Endometrial microvascular endothelial cells (primary cell): Measurements from ENCODE around the gene OSBP. TPM values are rescaled to one million over a fixed set of nuclear protein-coding genes. Genes with fewer than 3 reads are reported as not detected.

ENCODE experiments used
- in situ Hi-C: cut with HindIII; loops from 2 replicates; pipeline ENCODE4 v1.10.0; 2017; ENCODE audit warnings: low sequenced_read_pairs, low pct_unique_long_range_greater_than_20kb; ENCODE audit errors: inconsistent ontology term
- total RNA-seq: library from RNA; depleted of rRNA; stranded (reverse); fragments of >200 nt; gene quantifications from one replicate; pipeline ENCODE4 v1.2.3, GENCODE V29; 2015; ENCODE audit errors: inconsistent ontology term

Gene OSBP
- total RNA-seq, 1 donor from 2014 or later, result 19.0 TPM

DNA sequence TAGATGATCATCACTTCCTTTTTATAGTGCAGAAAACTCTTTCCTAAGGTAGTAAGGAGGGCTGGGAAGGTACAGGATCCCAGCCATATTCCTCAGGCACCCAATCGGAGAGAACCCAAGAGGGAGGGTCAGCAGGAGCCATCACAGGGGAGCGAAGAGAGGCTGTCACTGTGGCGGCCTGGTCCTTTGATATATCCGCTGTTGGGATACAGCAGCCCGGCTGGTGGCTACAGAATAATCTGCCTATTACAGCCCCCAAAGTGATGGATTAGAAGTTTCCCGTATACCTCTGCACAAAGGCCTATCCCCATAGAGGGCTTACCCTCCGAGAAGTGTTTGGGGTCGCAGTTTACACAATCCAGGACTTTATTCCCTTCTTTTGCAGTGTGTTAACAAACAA is 55.7 kb downstream of the OSBP start:
- in situ Hi-C loops, result no loop called here

DNA sequence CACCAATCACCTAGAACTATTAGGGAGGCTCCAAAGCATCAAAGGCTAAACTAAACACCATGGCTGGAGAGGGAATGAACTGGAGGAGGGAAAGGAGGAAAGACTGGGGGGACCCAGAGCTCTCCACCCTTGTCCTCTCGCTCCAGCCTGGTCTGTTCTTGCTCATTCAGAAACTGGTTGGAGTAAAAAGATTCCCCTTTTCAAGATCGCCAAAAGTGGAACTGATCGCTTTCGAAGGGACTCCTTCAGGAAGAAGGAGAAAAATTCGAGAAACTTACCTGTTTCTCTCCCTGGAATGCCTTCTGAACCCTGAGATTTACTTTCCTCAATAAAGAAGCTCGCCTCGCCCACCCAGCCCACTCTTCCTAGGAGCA is 57.3 kb downstream of the OSBP start:
- in situ Hi-C loops, result no loop called here

DNA sequence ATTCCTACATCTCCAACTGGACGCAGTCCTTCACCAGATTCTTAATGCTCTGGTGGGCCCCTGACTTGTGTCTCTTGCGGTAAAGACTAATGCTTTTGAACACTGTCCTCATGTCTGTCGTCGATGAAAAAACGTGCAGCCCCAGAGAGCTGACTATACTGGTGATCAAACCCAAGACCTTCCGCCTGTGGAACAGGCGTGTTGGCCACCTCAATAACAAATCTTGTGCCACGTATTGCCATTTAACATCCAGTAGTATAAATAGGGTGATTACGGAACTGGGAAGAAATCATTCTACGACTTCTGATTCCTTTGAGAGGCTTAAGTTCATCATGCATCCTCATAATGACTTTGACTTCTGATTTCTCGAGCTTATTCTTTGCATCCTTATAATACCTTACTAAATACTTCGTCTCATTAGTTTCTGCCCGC is 58.6 kb downstream of the OSBP start:
- in situ Hi-C loops, result no loop called here

DNA sequence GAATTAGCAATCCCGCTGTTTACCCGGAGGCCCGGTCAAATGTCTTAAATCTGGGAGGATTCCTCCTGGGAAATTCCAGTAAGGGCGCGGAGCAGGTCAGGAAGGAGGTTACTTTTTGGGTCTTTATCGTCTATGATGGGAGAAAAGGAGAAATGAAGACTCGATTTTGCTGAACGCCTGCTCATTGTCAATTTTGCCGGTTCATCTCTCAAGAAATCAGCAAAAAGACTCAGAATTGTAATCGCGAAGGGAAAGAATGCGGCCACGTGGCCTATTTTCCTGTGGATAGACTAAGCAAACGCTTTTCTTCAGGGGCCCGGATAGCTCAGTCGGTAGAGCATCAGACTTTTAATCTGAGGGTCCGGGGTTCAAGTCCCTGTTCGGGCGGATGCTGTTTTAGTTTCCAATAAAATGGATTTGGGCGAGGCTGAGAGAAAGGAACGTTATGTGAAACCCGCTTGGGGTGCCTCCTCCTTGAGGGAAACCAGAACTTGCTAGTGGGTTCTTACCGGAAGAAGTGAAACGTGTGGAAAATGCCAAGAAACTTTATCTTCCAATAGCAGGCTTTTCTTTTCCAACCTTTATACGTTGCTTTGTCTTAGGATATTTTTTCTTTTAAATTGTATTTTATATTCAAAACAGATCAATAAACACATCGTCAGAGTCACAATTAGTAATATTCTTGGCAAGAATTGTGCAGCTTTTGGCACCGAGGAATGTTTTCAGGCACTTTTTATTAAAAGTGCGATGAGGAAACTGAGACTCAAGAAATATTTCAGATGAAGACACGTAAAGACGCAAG is 59.3 kb downstream of the OSBP start:
- in situ Hi-C loops, result no loop called here

DNA sequence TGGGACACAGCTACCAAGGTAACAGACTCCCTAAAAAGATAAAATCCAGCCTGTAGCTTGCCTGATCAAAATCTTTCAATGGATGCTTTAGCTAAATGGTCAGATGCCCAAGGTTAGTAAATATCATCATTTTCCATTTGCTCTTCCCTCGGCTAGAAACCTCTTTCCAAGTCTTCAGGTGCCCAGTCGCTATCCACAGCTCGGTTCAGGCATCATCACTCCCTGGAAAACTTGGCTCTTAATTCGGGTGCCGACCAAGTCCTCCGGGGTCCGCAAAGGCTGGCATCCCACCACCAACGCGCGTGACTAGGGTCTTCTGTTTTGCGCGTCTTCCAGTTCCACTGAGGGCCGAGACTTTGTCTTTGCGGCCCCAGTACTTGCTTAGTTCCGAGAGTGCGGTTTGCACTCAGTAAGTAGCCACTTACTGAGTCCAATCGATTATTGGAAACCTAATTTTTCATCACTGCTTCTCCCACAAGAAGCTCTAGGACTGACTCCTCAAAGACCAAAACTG is 59.9 kb downstream of the OSBP start:
- in situ Hi-C loops, result no loop called here

DNA sequence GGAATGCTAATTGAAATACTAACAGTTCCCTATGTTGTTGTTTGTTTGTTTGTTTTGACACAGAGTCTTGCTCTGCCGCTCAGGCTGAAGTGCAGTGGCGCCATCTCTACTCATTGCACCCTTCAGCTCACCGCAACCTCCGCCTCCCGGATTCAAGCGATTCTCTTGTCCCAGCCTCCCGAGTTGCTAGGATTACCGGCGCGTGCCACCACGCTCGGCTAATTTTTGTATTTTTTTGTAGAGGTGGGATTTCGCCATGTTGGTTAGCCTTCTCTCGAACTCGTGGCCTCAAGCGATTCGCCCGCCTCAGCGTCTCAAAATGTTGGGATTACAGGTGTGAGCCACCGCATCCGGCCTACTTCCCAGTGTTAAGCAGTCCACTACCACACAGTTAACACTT is 62.3 kb downstream of the OSBP start:
- in situ Hi-C loops, result no loop called here

DNA sequence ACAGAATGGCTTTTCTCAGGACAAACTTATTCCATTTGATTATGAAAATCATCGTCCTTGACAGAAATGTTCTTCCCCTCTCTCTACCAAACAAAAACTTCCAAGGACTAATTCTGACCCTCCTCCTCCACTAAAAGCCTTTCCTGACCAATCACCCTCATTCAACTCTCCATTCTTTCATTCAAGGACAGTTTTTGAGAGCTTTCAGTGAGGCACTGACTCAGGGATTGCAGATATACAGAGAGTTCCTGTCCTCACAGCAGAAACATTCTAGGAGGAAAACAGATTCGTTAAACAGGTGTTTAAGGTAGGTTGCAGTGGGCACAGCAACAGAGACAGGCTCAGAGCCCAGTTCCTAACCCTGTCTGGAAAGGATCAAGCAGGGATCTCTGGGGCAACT is 62.7 kb downstream of the OSBP start:
- in situ Hi-C loops, result no loop called here

DNA sequence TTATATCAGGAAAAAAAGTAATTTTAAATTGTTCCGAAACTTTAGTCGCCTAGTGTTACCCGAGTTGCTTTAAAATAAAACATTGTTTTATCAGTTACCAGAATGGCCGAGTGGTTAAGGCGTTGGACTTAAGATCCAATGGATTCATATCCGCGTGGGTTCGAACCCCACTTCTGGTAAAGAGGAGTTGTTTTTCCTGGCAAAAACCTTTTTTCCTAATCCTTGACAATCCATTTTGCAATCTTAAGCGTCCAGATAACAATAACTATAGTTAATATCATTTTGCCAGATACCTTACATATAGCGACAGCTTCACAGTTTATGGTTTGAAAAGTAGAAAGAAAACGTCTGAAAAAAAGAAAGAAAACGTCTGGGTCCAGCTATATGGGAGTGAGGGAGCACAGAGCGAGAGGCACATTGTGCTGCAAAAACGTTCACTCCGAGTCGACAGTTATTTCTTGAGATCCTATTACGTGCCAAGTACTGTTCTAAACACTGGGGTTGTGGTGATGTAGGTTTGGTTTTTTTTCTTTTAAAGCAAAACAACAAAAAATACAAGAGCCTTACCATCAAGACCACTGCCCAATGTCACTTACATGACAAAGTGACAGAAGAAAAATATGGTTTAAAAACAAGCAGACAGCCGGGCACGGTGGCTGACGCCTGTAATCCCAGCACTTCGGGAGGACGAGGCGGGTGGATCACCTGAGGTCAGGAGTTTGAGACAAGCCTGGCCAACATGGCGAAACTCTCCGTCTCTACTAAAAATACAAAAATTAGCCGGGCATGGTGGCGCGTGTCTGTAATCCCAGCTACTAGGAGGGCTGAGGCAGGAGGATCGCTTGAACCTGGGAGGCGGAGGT is 63.7 kb downstream of the OSBP start:
- in situ Hi-C loops, result no loop called here

DNA sequence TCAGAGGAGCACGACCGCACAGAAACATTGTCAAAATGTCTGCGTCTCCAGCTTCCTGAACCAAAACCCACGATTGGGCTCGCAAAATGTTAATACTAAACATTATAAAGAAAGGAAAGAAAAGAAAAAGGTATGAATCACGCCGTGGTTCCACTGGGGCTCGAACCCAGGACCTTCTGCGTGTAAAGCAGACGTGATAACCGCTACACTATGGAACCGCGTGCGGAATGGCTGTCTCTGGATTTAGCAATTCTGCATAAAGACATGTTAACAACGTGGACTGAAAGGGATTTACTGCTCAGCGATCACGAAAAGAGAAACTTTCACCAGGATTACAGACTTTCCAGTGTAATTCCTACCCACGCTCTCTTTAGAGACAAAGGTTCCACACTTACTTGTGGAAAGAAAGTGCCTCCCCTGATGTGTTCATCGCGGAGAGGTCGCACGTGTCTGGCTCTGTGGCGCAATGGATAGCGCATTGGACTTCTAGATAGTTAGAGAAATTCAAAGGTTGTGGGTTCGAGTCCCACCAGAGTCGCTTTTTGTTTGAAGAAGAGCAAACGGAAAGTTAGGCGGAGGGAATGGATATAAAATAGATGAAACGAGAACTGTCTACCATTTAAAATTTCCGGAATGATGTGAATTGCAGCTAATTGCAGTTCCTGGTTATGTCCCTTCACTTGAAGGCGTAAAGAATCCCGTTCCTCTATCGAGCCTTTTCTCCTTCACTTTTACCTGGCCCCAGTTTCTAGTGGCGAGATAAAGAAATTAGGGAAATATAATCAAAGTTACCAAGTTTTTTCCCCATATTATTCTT is 64.5 kb downstream of the OSBP start:
- in situ Hi-C loops, result no loop called here

DNA sequence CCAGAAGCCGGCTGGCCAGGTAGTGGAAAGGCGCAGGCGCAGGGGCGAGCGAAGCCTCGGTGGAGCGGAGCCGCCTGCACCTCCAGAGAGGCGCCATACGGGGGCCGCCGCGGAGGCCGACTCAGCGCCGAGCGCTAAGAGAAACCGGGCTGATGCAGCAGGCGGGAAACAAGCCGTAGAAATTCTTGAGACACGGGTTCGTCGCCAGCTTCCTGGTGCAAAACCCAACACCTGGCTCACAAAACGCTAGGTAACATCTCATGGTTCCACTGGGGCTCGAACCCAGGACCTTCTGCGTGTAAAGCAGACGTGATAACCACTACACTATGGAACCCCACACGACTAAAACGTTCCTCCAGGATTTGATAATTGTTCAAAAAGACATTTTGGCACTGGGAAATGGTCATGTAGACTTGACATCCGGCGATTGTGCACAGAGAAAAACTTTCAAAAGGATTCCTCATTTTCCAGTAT is 65.2 kb downstream of the OSBP start:
- in situ Hi-C loops, result no loop called here

DNA sequence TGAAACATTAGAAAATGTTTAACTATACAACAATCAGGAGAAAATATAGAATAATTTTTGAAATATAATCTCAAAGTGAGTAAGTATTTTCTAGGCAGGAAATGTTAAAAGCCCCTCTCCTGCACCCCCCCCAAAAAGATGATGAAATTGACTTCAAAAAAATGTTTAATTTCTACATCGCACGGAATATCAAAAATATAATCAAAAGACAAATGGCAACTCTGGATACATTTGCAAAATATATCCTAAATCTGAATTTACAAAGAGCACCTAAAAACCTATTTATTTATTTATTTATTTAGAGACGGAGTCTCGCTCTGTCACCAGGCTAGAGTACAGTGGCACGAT is 67.3 kb downstream of the OSBP start:
- in situ Hi-C loops, result loop anchor here (25.0 kb wide), 1 partner anchor 114 kb away; the partner anchor contains the start of gene PATL1

DNA sequence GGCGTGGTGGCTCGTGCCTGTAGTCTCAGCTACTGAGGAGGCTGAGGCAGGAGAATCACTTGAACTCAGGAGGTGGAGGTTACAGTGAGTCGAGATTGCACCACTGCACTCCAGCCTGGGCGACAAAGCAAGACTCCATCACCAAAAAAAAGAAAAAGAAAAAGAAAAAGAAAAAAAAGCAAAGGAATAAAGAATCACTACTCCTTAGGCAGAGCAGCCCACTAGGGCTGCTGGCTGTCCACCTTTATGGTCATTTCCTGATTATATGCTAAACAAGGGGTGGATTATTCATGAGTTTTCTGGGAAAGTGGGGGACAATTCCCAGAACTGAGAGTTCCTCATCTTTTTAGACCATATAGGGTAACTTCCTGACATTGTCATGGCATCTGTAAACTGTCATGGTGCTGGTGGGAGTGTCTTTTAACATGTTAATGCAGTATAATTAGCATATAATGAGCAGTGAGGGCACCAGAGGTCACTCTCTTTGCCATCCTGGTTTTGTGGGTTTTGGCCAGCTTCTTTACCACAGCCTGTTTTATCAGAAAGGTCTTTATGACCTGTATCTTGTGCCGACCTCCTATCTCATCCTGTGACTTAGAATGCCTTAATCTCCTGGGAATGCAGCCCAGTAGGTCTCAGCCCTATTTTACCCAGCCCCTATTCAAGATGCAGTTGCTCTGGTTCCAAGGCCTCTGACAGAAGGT is 67.8 kb downstream of the OSBP start:
- in situ Hi-C loops, result loop anchor here (25.0 kb wide), 1 partner anchor 115 kb away; the partner anchor contains the start of gene PATL1

DNA sequence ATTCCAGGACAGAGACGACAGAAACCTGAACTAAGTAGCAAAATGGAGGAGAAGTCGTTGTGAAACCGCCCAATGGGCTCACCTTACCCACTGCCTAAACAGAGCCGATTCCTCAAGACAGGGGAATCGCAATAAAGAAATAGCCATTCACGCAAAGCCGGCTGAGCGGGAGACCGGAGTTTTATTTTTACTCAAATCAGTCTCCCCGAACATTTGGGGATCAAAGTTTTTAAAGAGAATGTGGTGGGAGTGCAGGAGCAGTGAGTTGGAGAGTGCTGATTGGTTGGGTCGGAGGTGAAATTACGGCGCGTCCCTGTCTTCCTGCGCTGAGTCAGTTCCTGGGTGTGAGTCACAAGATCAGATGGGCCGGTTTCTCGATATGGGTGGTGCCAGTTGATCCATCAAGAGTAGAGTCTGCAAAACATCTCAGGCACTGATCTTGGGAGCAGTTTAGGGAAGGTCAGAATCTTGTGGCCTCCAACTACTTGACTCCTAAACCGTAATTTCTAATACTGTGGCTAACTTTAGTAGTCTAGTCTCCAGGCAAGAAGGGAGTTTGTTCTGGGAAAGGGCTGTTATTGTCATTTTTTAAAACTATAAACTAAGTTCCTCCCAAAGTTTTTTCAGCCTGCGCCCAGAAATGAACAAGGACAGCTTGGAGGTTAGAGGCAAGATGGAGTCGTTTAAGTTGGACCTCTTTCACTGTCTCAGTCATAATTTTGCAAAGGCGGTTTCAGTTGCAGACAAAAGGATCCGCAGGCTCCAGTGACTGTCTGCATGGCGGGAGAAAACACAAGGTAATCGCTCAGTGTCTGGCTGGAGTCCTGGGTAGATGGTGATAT is 70.2 kb downstream of the OSBP start:
- in situ Hi-C loops, result loop anchor here (25.0 kb wide), 1 partner anchor 117 kb away; the partner anchor contains the start of gene PATL1

DNA sequence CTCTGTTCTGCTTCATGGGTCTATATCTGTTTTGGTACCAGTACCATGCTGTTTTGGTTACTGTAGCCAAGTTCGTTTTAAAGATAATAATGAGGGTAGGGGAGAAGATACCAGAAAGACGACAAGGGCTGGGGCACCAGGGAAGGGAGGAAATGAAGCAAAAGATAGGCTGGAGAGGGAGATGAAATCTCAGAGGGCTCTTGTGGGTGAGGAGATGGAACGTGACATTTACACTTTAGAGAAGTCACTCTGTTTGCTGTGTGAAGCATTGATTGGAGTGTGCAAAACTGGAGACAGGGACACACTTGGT is 70.8 kb downstream of the OSBP start:
- in situ Hi-C loops, result loop anchor here (25.0 kb wide), 1 partner anchor 117 kb away; the partner anchor contains the start of gene PATL1

DNA sequence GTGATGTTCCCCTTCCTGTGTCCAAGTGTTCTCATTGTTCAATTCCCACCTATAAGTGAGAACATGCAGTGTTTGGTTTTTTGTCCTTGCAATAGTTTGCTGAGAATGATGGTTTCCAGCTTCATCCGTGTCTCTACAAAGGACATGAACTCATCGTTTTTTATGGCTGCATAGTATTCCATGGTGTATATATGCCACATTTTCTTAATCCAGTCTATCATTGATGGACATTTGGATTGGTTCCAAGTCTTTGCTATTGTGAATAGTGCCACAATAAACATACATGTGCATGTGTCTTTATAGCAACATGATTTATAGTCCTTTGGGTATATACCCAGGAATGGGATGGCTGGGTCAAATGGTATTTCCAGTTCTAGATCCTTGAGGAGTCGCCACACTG is 71.9 kb downstream of the OSBP start:
- in situ Hi-C loops, result loop anchor here (25.0 kb wide), 1 partner anchor 119 kb away; the partner anchor contains the start of gene PATL1

DNA sequence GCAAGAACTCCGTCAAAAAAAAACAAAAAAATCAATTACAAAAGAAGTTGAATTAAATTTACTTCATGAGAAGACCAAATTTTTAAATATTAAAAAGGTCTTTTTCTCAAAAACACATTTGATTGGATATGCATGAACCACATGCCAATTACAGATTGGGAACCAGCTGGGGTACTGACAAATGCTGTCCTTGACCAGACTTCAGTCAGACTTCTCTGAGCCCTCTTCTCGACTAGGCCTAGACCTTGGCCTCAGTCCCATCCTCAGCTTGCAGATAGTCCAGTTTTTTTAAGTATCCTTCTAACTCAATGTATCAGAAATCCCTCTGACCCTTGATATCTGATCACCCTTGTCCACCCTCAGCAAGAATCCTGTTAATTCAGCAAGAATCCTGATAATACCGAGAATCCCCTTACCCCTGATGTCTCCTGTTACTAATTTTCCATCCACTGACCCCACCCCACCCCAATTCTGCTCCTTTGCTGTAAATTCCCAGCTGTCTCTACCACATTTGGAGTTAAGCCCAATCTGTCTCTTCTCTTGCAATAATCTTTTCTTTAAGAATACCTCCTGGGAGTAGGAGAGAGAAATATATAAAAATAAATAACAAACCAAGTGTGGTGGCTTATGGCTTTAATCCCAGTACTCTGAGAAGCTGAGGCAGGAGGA is 73.3 kb downstream of the OSBP start:
- in situ Hi-C loops, result loop anchor here (25.0 kb wide), 1 partner anchor 120 kb away; the partner anchor contains the start of gene PATL1

DNA sequence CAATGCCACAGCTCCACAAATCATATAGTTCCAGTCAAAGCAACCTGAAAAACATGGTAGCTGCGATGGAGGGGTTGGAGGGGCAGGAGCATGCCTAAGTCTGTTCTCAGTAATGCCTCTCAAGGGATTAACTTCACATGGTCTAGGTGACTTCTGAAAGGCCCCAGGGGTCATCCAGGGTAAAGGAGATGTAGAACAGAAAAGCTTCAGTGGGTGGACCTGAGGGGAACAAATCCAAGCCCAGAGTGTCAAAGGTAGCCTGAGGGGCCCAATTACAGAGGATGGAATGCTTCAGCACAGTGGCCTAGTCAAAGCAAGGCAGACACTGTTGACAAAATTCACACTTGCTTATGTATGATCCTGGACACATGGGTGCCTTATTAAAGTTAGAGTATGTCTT is 80.9 kb downstream of the OSBP start:
- in situ Hi-C loops, result loop anchor here (25.0 kb wide), 1 partner anchor 128 kb away; the partner anchor contains the start of gene PATL1
